Psoas muscle (tissue), 8 donors: Measurements from ENCODE around the gene DBNDD1. TPM values are rescaled to one million over a fixed set of nuclear protein-coding genes. Genes with fewer than 3 reads are reported as not detected.

Experiments
- ATAC-seq, 4 donors: fragments of 200-7000 bp; cut with Tn5 transposase; one replicate each; pipeline ENCODE4 v1.9.1; 2020; ENCODE audit warnings: moderate library complexity in 3 of 4, mild to moderate bottlenecking in 2 of 4
- DNase-seq, 2 donors: peaks; one replicate each; pipeline ENCODE4 v3.0.0-alpha.2; 2020
- H3K27ac ChIP-seq: fragments of 200-600 bp; one replicate; pipeline ENCODE4 v1.8.0; 2022
- H3K27me3 ChIP-seq, 3 donors: fragments of 200-600 bp in 1 of 3; one replicate each; pipeline versions ENCODE4 v1.6.1 to v1.8.0; 2013 to 2022; ENCODE audit warnings: low read length in 2 of 3, mild to moderate bottlenecking in 2 of 3, moderate library complexity in 1 of 3; ENCODE audit not compliant: insufficient read depth in 3 of 3
- H3K36me3 ChIP-seq, 2 donors: fragments of 200-600 bp in 1 of 2; one replicate each; pipeline versions ENCODE4 v1.6.1 to v1.8.0; 2013 to 2022; ENCODE audit warnings: low read depth in 1 of 2, mild to moderate bottlenecking in 1 of 2, moderate library complexity in 1 of 2; ENCODE audit not compliant: insufficient read depth in 1 of 2
- H3K4me1 ChIP-seq: fragments of 200-600 bp; one replicate; pipeline ENCODE4 v1.8.0; 2022
- H3K4me3 ChIP-seq: fragments of 200-600 bp; one replicate; pipeline ENCODE4 v1.8.0; 2022; ENCODE audit warnings: mild to moderate bottlenecking
- H3K9me3 ChIP-seq: fragments of 200-600 bp; one replicate; pipeline ENCODE4 v1.8.0; 2022
- CTCF ChIP-seq: fragments of 200-600 bp; IDR thresholded peaks from one replicate; pipeline ENCODE4 v1.8.0; 2022; ENCODE audit warnings: antibody characterized with exemption
- WGBS, 3 donors: extraction: QIAGEN DNeasy Blood & Tissue Kit; methylation state at CpG; one replicate each; pipeline versions ENCODE4 v1.1.6 to v1.1.7; 2013; 5-methylcytosine and 5-hydroxymethylcytosine counted together
- intact Hi-C, 2 donors: fragments of 100-400 bp; cut with DNase I; formaldehyde crosslinking; loops; one replicate each; pipeline versions ENCODE4 v1.11.0 to v1.14.2; 2022
- polyA plus RNA-seq, 3 donors: library from polyadenylated mRNA; stranded (reverse); fragments of 200-250 nt; gene quantifications; one replicate each; pipeline ENCODE4 v1.2.3, GENCODE V29; 2013
- total RNA-seq, 4 donors: library from RNA; stranded (reverse); fragmentation: NEBNext Ultra II Directional in 2 of 4; extraction: Animal tissue kit (Norgen Biotek cat#: 25700) in 2 of 4; gene quantifications; one replicate each; pipeline versions ENCODE4 v1.2.1 to v1.2.4, GENCODE V29; 2021 to 2023
- donor health status: healthy with polysubstance abuse.
- donor health status: DM: no; HTN: no; CAD: no; lungs with moderate emphysema.
- donor health status: Bipolar disorder and iron deficiency.
- donor health status: healthy.
- donor health status: DM: yes; HTN: yes; CAD: no.
- donor health status: DM: no; HTN: no; CAD: no.
- donor health status: DM: no; HTN: no; CAD: no.
- donor health status: DM: yes; HTN: yes; CAD: no.

DBNDD1 gene
- total and polyA plus RNA-seq, 7 donors, result 14.1 to 37.8 (median 20.2) TPM

GRCh38 chr16:89994389-89994720, 24.9 kb downstream of the DBNDD1 start:
- Histone ChIP-seq H3K9me3 (no peaks in the 10 kb centered on the region), H3K4me3 (no peak overlapping the region), H3K27ac (peak overlapping the region; percentile 88), H3K4me1 (no peaks in the 10 kb centered on the region), H3K27me3 (no peaks in the 10 kb centered on the region), H3K36me3 (peaks cover 4 to 82% of the 10 kb centered on the region in 2 donors)
- ATAC-seq (peak; percentile 12 to 21 (median 16)), DNase-seq (peak in 1 of 2 donors; percentile 41)
- no peak for TF ChIP-seq CTCF
- 87 to 95% (median 94%) methylated on average over 7 of the region's 7 CpGs for WGBS, 3 donors
- intact Hi-C loops, result no loop called here

GRCh38 chr16:89993971-89994370, 25.3 kb downstream of the DBNDD1 start:
- no peaks in the 10 kb centered on the region for H3K27me3 ChIP-seq
- no peak for TF ChIP-seq CTCF
- WGBS, 3 donors, result 80 to 83% (median 81%) methylated on average over 7 of the region's 7 CpGs
- H3K36me3 ChIP-seq, result peaks cover 6 to 82% of the 10 kb centered on the region in 2 donors
- no peak for ATAC-seq
- no peak overlapping the region for H3K4me3 ChIP-seq
- no peak for DNase-seq
- intact Hi-C loops, result no loop called here
- peak overlapping the region; percentile 88 for H3K27ac ChIP-seq
- H3K9me3 ChIP-seq, result no peaks in the 10 kb centered on the region
- H3K4me1 ChIP-seq, result no peaks in the 10 kb centered on the region

- peaks cover 7 to 82% of the 10 kb centered on the region in 2 donors for H3K36me3 ChIP-seq
These were observed 25.9 kb downstream of the DBNDD1 start for GRCh38 chr16:89993377-89993776.

GRCh38 chr16:89990799-89991198, 28.5 kb downstream of the DBNDD1 start:
- H3K27ac ChIP-seq, result no peak overlapping the region
- intact Hi-C loops, result no loop called here
- TF ChIP-seq CTCF, result no peak
- no peak for ATAC-seq
- 84 to 91% (median 89%) methylated on average over 7 of the region's 7 CpGs for WGBS, 3 donors
- peaks cover 7 to 78% of the 10 kb centered on the region in 2 donors for H3K36me3 ChIP-seq
- no peaks in the 10 kb centered on the region for H3K27me3 ChIP-seq
- DNase-seq, result peak in 1 of 2 donors; percentile 44
- H3K4me1 ChIP-seq, result no peaks in the 10 kb centered on the region
- H3K9me3 ChIP-seq, result no peaks in the 10 kb centered on the region
- H3K4me3 ChIP-seq, result no peak overlapping the region

More at GRCh38 chr16:89993377-89993776, 25.9 kb downstream of the DBNDD1 start:
- no peak overlapping the region for H3K27ac ChIP-seq
- TF ChIP-seq CTCF, result no peak
- intact Hi-C loops, result no loop called here
- peak in 1 of 2 donors; percentile 17 for DNase-seq
- 92 to 94% (median 93%) methylated on average over 4 of the region's 4 CpGs for WGBS, 3 donors
- H3K4me3 ChIP-seq, result no peak overlapping the region
- no peak for ATAC-seq
- H3K9me3 ChIP-seq, result no peaks in the 10 kb centered on the region
- H3K4me1 ChIP-seq, result no peaks in the 10 kb centered on the region
- H3K27me3 ChIP-seq, result no peaks in the 10 kb centered on the region

- no peak for ATAC-seq
- no peak for TF ChIP-seq CTCF
- no peaks in the 10 kb centered on the region for H3K9me3 ChIP-seq
- H3K27ac ChIP-seq, result no peak overlapping the region
- H3K27me3 ChIP-seq, result no peaks in the 10 kb centered on the region
- no peaks in the 10 kb centered on the region for H3K4me1 ChIP-seq
- no peak overlapping the region for H3K4me3 ChIP-seq
- WGBS, 3 donors, result 86 to 89% (median 87%) methylated on average over 11 of the region's 11 CpGs
- DNase-seq, result peak in 1 of 2 donors; percentile 41
- H3K36me3 ChIP-seq, result peaks cover 16 to 89% of the 10 kb centered on the region in 2 donors
- intact Hi-C loops, result no loop called here
These were observed 30.3 kb downstream of the DBNDD1 start for GRCh38 chr16:89988951-89989350.
